ENCODE results near the gene ACBD6.

DNA sequence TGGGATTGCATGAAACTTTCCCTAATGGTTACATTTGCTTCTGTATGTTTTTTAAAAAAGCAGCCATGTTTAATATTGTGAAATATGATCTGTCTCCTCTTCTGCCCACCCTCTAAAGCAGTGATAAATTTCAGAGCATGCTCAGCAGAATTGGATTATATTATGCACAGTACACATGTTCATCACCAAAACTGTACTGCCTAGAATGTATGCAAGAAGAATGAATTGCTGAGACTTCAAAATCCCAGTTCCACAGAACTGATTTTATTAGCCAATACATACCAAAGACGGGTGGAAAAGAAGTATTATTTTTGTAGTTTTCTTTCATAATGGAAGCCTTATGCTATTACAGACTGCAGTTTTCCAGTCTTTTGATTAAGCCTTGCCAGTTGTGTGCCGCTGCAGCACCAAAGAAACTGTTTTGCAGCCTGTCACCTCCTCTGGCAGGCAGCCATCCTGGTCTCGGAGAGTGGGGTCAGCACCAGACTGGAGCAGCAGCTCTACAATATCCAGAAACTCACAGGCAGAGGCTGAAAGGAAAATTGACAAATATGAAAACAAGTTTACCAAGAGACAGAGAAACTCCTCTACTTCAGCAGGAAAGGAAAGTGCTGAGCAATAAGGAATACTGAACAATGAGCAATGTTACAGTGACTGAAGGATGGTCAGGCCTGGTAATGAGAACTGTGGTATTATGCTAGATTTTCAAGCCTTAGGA, 214.2 kb downstream of the ACBD6 start:
- TF ChIP-seq POLR2A (IDR thresholded peaks at IDR 0.05; ENCODE audit: low read depth, low read length) (no peak), POLR2AphosphoS5 (IDR thresholded peaks at IDR 0.05; ENCODE audit: low read depth, low read length) (no peak), TAF1 (IDR thresholded peaks at IDR 0.05; ENCODE audit: borderline replicate concordance, low read depth, low read length) (no peak)

Measured in GM12892 (cell line).